ENCODE measurements around the gene KCNQ1OT1.

- TF ChIP-seq CTCF (IDR thresholded peaks at IDR 0.05; ENCODE audit: poor library complexity) (no peak), EZH2phosphoT487 (IDR thresholded peaks at IDR 0.05; ENCODE audit: low read depth, severe bottlenecking, unreplicated experiment) (no peak), EZH2 (IDR thresholded peaks at IDR 0.05; ENCODE audit: borderline replicate concordance) (no peak)
These were observed 136.9 kb downstream of the KCNQ1OT1 start for GRCh38 chr11:2562890-2563212.

Data from hepatocyte (in vitro differentiated cells).